ENCODE measurements around the gene TLL1.

TLL1 gene

DNA sequence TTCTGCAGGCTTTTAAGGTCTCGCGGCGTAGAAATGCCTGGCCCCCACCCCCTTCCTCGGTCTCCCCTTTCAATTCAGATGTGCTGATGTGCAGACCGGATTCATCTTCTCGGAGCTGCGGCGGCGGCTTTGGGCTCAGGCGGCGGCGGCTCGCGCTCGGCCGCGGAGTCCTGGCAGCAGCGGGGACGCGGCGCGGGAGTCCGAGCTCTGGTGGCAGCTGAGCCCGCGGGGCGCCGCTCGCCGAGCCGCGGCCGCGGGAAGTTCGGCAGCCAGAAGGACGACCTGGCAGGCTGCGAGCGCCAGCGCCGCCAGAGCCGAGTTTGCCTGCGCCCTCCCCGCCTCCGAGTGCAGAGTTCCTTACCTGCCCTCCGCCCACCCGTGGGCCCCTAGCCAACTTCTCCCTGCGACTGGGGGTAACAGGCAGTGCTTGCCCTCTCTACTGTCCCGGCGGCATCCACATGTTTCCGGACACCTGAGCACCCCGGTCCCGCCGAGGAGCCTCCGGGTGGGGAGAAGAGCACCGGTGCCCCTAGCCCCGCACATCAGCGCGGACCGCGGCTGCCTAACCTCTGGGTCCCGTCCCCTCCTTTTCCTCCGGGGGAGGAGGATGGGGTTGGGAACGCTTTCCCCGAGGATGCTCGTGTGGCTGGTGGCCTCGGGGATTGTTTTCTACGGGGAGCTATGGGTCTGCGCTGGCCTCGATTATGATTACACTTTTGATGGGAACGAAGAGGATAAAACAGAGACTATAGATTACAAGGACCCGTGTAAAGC, 448 bp downstream of the TLL1 start:
- peak overlapping the region; percentile 35 for H3K4me3 ChIP-seq (ENCODE audit: low read length)
- no peak for TF ChIP-seq ZNF274 (IDR thresholded peaks at IDR 0.05; ENCODE audit: low read depth, low read length)

DNA sequence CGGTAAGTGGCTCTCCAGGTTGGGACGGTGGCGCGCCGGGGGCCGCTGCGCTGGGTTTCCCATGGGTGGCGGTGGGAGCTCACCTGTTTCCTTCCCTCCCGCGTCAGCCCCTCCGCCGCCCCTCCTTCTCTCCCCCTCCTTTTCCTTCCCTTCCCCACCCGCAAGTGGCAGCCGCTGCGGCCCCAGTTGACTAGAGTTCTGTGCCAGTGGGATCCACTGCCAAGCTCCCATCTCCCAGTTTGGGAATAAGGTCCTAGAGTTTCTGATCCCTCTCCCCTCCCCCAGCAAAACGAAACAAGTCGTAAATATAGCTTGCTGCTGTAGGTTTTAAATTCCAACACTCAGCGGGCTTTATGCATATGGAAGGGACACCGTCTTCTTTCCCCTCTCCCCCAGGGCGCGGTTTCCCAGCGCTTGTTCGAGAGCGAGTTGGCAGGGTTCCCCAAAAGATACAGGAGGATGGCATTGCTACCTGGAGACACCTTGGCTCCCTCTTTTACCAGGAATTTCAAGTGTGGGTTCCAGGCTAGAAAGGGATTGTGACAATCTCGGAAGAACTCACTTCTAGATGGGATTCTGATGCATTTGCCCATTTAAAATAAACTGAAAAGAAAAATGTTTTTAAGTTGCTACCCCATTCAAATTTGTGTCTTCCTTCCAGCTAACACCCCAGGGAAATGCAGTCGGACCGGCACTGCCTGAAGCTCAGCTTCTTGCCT, 1.2 kb downstream of the TLL1 start:
- H3K4me3 ChIP-seq (ENCODE audit: low read length) = peak overlapping the region; percentile 35; the same call in 1 of the 2 replicates
- TF ChIP-seq ZNF274 (IDR thresholded peaks at IDR 0.05; ENCODE audit: low read depth, low read length) = no peak

DNA sequence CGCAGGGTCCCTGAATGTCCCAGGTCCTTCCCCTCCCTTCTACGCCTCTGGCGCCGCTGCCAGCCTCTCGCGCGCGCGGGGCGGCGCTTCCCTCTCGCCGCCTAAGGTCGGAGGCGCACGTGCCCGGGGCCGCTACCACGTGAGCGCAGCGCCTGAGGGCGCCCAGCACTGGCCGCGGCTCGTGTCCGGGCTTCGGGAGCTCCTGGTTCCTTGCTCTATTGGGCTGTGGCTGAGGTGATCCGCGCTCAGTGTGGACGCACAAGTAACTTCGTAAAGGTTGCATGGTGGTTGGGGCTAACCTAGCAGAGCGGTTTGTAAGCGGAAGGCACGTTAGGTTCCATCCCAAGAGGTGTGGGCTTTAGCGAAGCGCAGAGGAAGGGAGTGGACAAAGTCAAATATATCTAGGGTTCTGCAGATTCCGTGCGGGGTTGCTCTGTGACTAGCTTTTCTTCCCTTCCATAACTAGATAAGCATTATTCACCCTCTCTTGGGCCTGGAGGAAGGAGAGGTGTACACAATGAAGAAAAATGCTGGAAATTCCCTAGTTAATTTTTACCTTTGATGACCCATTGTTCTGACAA, 1.8 kb downstream of the TLL1 start:
- no peak for TF ChIP-seq ZNF274 (IDR thresholded peaks at IDR 0.05; ENCODE audit: low read depth, low read length)
- H3K4me3 ChIP-seq (ENCODE audit: low read length) = no peak overlapping the region

DNA sequence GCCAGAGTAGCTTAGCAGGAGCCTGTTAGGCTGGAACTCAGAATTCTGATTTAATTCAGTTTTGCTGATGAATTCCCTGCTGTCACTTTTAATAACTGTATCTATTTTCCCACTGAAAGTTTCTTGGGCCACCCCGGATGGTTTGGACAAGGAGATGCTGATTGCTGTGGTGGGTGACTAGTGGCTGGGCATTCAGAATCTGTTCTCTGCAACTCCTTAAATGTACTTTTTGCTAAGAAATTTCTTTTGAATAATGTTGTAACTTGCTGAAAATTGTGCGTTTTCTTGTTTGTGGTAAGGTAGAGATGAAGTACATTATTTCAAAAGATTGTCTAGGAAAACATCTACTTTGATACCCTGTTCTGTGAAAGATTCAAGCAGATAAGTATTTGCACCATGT, 2.4 kb downstream of the TLL1 start:
- no peak overlapping the region for H3K4me3 ChIP-seq (ENCODE audit: low read length)
- TF ChIP-seq ZNF274 (IDR thresholded peaks at IDR 0.05; ENCODE audit: low read depth, low read length) = no peak

DNA sequence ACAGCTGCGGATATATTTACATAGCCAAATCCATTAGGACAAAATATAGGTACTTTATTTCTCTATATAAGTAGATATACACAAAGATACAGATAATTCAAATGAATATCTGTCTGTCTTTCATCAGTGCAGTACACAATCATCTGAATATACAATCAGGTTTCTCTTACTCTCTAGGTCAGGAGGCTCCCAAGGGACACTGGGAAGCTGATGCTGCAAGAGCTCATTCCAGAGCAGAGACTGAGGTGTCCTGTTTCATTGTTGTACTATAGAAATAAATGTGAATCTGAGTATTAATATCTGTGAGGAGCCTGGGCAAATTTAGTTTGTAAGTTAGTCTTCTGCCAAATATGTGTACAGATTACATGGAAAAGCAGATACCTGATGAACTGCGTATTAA, 4.2 kb downstream of the TLL1 start:
- TF ChIP-seq ZNF274 (IDR thresholded peaks at IDR 0.05; ENCODE audit: low read depth, low read length) = no peak
- no peak overlapping the region for H3K4me3 ChIP-seq (ENCODE audit: low read length)

DNA sequence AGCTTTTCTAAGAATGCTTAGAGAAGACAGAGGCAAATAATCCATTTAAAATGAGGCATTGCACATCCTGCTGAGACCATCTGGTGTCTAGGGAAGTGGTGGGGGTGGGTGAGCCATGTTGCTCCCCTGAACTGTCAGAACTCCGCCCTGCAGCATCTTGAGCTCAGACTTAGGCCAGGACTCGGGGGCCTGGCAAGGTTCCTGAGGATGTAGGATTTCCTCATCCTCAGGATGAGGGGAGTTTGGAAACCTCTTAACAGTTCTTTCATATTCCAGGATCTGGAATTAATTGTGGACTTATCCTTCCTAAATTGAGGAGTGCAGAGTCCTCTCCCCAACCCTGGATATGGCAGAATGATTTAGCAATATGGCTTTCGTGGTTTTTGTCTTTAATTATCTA, 6.6 kb downstream of the TLL1 start:
- TF ChIP-seq ZNF274 (IDR thresholded peaks at IDR 0.05; ENCODE audit: low read depth, low read length) = no peak
- H3K4me3 ChIP-seq (ENCODE audit: low read length) = no peak overlapping the region

DNA sequence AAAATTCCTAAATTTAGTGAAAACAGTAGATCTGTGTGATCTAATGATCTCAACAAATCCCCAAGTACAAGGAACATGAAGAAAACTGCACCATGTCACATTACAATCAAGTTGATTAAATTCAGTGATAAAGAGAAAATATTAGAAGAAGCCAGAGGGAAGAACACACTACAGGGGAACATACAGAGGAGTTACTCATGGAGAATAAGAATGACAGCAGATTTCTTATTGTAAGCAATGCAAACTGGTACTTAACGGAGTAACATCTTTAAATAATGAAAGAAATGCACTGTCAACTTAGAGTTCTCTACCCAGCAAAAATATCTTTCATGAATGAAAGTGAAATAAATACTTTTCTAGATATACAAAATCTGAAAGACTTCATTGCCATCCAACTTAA, 21.1 kb downstream of the TLL1 start:
- no peak overlapping the region for H3K4me3 ChIP-seq (ENCODE audit: low read length)
- TF ChIP-seq ZNF274 (IDR thresholded peaks at IDR 0.05; ENCODE audit: low read depth, low read length) = no peak

DNA sequence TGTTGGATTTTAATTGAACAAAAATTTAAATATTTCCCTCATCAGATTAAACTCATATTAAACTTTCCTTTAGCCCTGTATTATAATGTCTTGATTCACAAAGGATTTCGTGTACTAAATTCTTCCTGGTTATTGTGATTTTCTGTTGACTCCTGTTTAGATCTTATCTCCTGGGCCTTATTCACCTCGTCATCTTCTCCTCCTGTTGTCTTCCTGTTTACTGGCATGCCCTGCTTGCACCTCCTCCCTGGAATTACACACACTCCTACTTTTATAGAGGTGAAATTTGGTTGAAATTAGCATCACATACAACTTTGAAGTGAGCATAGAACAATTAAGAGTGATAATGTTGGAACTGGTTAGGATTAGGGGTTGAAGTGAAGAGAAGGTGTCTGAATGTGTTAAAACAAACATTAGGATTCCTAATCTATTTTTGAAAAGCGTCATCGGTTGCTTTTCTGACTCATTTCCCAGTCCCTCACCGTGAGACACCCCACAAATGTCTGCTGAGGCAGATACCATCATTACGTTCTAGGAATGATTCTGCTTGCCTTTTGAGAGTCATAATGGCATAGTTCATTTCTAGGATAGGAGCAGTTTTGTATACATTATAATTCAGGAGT, 32.5 kb downstream of the TLL1 start:
- no peak overlapping the region for H3K4me3 ChIP-seq (ENCODE audit: low read length)
- no peak for TF ChIP-seq ZNF274 (IDR thresholded peaks at IDR 0.05; ENCODE audit: low read depth, low read length)

DNA sequence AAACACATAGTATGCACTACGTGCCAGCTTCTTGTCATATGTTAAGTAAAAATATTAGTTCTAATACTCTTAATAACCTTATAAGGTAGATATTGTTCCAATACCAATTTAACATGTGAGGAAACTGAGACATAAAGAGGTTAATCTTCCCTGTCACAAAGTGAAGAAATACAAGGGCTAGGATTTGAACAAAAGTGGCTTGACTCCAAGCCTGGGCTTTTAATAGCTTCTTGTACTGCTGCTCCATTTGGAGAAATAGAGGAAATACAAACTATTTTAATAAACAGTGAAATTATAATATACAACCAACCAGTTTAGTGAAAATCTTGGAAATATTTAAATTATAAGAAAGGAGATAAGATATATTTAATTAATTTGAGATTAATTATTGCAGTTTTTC, 33.2 kb downstream of the TLL1 start:
- no peak overlapping the region for H3K4me3 ChIP-seq (ENCODE audit: low read length)
- no peak for TF ChIP-seq ZNF274 (IDR thresholded peaks at IDR 0.05; ENCODE audit: low read depth, low read length)

DNA sequence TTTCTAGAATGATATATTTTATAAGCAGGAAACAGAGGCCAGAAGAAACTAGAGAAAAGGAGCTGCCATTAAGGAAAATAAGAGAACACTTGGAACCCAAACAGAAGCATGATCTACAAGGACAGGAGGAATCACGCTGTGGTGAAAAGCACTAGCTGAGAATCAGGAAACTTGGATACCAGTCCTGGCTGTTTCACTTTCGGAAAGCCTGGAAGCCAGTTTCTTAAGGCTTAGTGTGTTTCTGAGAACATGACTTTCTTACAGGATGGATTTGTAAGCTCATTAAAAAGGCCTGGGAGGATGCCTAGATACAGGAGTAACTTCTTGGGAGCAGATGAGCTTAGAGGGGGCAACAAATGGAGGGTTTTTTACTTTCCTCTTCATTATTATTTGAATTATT, 36.9 kb downstream of the TLL1 start:
- H3K4me3 ChIP-seq (ENCODE audit: low read length) = no peak overlapping the region
- TF ChIP-seq ZNF274 (IDR thresholded peaks at IDR 0.05; ENCODE audit: low read depth, low read length) = no peak

DNA sequence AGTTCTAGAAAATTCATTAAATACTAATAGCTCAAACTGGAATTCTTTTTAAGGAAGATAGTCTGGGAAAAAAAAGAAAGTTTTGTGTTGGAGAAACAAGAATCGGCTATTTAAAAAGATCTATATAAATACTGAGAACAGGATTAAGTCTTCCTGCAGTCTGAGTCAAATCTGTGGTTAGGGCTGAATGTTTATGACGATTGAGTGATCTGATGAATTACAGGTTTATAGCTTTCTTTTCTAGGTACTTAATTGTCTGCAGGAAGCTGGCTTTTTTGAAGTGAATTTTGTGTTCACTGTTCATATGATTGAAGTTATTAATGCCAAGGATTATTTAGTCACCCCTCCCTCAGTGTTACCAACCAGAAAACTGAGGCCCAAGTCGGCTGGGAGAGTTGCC, 42.2 kb downstream of the TLL1 start:
- no peak overlapping the region for H3K4me3 ChIP-seq (ENCODE audit: low read length)
- TF ChIP-seq ZNF274 (IDR thresholded peaks at IDR 0.05; ENCODE audit: low read depth, low read length) = no peak

DNA sequence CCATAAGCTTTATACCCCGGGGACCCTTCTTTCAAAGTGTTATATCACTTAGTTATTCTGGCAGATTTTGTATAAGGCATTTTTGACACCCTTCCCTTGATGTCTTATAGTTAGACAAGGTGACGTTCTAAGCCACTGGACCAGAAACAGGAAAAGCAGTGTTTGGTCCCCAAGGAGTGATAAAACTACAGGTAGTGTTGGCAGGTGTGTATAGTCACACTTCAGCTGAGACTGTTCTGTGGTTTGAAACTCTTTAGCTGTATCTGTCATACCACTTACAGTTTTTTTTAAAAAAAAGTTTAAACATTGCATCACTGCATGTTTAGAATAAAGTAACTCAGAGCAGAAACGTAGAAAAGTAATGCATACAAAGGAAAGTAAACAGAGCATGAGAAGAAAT, 48.5 kb downstream of the TLL1 start:
- TF ChIP-seq ZNF274 (IDR thresholded peaks at IDR 0.05; ENCODE audit: low read depth, low read length) = no peak
- H3K4me3 ChIP-seq (ENCODE audit: low read length) = no peak overlapping the region

DNA sequence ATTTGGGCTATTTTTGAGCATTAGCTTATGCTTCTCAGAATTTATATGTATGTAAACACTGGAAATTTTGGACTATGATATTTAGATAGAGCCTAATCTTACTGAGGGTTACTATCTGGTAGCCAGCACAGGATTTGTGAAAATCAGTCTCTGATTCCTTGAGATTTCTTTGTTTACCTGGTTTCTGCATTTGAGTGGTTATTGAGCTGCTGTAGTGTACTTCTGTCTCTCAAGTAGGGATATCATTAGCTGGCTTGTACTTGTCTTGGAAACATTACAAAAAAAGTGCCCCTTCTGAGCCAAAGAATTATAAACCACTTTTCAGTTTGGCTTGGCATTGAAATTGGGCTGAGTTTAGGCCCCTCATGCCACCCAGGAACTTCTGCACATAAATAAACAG, 49.7 kb downstream of the TLL1 start:
- no peak for TF ChIP-seq ZNF274 (IDR thresholded peaks at IDR 0.05; ENCODE audit: low read depth, low read length)
- H3K4me3 ChIP-seq (ENCODE audit: low read length) = no peak overlapping the region

DNA sequence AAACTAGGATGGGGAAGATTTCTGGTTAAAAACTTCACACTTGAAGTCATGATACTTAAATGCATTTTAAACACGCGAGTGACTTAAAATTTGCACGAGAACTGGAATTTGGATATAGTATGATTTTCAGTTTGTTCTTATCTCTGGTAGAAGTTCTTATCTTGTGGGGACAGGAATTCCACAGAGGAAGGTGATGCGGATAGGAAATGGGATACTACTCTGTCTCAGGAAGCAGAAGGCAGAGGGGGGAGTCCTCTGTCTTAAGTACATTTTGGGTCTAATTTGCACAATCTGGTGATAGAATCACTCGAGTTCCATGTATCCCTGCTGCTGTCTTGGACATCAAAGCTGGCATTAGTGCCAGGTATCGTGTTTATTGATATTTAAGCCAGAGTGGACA, 53.3 kb downstream of the TLL1 start:
- no peak for TF ChIP-seq ZNF274 (IDR thresholded peaks at IDR 0.05; ENCODE audit: low read depth, low read length)

DNA sequence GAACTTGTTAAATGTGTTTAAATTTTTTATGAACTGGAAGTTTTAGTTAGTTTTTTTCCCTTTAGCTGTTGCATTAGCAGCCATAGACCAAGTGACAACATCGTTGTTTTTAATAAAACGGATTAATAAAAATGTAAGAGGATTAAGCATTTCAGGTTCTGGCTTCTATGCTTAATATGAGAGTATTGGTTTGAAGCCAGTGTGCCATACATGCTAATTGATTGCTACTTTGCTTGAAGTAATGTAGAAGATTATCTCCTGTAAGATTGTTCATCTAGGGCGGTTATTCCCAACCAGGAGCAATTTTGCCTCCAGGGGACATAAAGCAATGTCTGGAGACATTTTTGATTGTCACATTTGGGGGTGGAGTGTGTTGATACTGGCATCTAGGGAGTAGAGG, 54.3 kb downstream of the TLL1 start:
- TF ChIP-seq ZNF274 (IDR thresholded peaks at IDR 0.05; ENCODE audit: low read depth, low read length) = no peak
- no peak overlapping the region for H3K4me3 ChIP-seq (ENCODE audit: low read length)

More for the DNA sequence above, 53.3 kb downstream of the TLL1 start:
- H3K4me3 ChIP-seq (ENCODE audit: low read length) = no peak overlapping the region
